ENCODE data around the gene WDR35.
A peak's percentile ranks its signal among the peaks of the same experiment; 100 is the strongest.

Gene WDR35

GRCh38 chr2:19989667-19990415 lies at the start of gene WDR35:
TSS of gene WDR35 (minus strand) at chr2:19990105. CDS start at chr2:19990015, 90 bp downstream.
- in situ Hi-C loops (cut with HindIII; ENCODE audit: low pct_ligation_motif_present, low pct_unique_long_range_greater_than_20kb, low sequenced_read_pairs): no loop called here
- DNase-seq: peak; percentile 94

DNA sequence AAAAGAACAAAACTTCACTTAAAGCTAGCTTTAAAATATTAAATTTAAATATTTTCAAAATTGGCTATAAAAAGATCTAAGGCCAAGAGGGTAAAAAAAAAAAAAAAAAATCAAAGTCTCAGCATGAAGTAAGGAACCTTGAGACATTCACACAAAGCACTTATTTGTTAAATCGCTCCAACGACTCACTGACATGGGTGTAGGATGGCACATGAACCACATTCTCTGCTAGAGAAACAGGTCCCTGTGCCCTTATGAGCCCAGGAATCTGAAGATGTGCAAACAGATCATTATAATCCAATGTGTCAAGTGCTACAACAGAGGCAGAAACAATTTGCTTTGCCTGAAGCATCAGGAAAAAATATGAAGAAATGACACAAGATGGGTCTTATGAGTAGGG lies 47.8 kb upstream of the WDR35 start:
- no peak for DNase-seq
- in situ Hi-C loops (cut with HindIII; ENCODE audit: low pct_ligation_motif_present, low pct_unique_long_range_greater_than_20kb, low sequenced_read_pairs): no loop called here

DNA sequence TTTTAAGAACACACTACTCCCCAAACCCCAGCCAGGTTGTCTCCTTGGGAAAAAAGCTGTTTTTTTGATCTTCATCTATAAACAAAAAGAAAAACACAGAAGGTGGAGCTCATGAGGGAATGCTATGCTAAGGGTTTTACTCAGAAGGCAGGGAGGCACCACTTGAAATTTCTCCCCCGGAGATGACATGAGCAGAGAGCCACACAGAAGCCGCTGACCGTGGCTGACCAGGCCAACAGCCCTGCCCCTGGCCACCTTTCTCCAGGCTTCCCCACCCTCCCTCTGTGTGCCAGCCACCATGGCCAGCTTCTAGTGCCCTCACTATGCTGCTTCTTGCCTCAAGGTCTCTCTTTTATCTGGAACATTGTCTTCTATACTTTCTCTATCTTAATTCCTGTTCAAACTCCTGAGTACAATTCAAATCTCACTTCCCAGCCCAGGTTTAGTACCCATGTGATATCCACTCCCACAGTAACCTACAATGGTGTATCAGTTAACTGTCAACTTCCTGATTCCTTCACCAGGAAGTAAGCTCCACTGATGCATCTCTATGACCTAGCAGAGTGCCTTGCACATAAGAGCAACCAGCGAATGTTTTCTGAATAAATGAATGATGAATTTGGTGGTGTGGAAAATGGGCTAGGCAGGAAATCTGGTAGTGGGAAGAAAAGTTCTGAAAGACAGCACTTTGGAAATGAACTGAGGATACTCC lies 46.2 kb upstream of the WDR35 start:
- in situ Hi-C loops (cut with HindIII; ENCODE audit: low pct_ligation_motif_present, low pct_unique_long_range_greater_than_20kb, low sequenced_read_pairs): no loop called here
- DNase-seq: peak; percentile 90

DNA sequence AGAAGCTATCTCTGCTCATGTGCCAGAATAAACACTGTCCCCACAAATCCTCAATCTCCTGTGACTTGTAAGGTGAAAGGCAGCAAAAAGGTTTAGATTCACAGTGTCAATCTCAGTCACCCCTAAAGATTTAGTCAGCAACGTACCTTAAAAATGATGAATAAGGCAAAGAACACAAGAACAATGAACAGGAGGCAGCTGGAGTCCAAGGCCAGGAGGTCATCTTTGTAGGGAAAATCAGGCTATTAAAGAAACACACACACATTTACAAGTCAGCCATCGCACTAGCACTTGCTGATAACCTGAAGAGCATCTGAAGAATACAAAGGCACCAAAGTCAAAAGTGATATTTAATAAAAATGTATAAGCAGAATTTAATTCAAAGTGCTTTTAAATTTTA lies 44.9 kb upstream of the WDR35 start:
- DNase-seq: no peak
- in situ Hi-C loops (cut with HindIII; ENCODE audit: low pct_ligation_motif_present, low pct_unique_long_range_greater_than_20kb, low sequenced_read_pairs): no loop called here

DNA sequence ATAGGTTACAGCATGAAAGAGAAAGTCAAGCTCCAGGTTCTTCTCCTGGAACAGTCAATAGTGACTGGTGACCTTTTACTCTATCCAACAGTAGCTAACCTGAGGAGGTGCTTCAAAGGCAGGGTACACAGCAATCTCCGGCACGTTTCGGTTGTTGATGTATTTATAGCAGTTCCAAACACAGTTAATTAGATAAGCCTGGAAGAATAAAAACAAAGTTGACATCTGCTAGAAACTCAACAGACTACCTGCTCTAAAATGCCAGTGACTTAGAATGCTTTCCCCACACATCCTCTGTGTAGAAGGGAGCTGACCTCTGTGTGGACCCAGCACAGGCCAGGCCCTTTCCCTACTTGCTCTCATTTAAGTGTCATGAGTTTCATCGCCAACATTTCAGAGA lies 44.3 kb upstream of the WDR35 start:
- in situ Hi-C loops (cut with HindIII; ENCODE audit: low pct_ligation_motif_present, low pct_unique_long_range_greater_than_20kb, low sequenced_read_pairs): no loop called here
- no peak for DNase-seq

- DNase-seq: no peak
- in situ Hi-C loops (cut with HindIII; ENCODE audit: low pct_ligation_motif_present, low pct_unique_long_range_greater_than_20kb, low sequenced_read_pairs): no loop called here
These were observed 43.4 kb upstream of the WDR35 start for GRCh38 chr2:20033322-20033721.

GRCh38 chr2:20030224-20030623 lies 40.3 kb upstream of the WDR35 start:
- in situ Hi-C loops (cut with HindIII; ENCODE audit: low pct_ligation_motif_present, low pct_unique_long_range_greater_than_20kb, low sequenced_read_pairs): no loop called here
- no peak for DNase-seq

DNA sequence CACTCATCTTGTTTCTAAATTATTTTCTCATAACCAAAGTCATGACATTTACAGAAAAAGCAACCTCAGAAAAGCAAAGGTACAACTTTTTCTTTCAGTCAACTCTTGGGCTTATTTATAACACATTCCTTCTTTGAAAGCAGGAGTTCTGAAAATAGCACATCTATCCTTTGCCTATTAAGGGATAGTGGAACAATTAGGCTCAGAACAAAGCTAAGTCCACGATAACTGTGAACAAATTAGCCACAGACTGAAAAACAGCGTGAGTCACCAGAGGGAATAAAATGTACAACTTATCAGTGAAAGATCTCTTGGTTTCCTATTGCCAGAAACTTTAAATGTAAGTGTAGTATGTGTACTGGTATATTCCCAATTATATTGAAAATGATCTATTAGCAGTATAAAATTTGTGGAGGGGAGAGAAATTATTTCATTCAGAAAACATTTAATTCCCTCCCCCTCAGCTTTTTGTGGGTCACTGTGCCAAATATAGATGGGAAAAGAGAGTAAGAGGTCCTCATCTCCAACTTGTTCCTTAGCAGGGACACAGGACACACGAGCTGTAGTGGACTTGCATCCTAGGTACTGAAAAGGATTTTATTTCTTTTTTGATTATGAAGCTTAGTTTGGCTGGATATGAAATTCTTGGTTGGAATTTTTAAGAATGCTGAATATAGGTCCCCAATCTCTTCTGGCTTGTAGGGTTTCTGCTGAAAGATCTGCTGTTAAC lies 38.0 kb upstream of the WDR35 start:
- in situ Hi-C loops (cut with HindIII; ENCODE audit: low pct_ligation_motif_present, low pct_unique_long_range_greater_than_20kb, low sequenced_read_pairs): no loop called here
- no peak for DNase-seq

- in situ Hi-C loops (cut with HindIII; ENCODE audit: low pct_ligation_motif_present, low pct_unique_long_range_greater_than_20kb, low sequenced_read_pairs): no loop called here
- DNase-seq: no peak
These were observed 37.4 kb upstream of the WDR35 start for GRCh38 chr2:20027260-20027677.

- DNase-seq: no peak
These were observed 35.3 kb upstream of the WDR35 start for GRCh38 chr2:20025065-20025786.

GRCh38 chr2:20023688-20024087 lies 33.8 kb upstream of the WDR35 start:
- in situ Hi-C loops (cut with HindIII; ENCODE audit: low pct_ligation_motif_present, low pct_unique_long_range_greater_than_20kb, low sequenced_read_pairs): no loop called here
- DNase-seq: no peak

More at GRCh38 chr2:20025065-20025786, 35.3 kb upstream of the WDR35 start:
- in situ Hi-C loops (cut with HindIII; ENCODE audit: low pct_ligation_motif_present, low pct_unique_long_range_greater_than_20kb, low sequenced_read_pairs): no loop called here

GRCh38 chr2:20021405-20022009 lies 31.6 kb upstream of the WDR35 start:
- DNase-seq: no peak
- in situ Hi-C loops (cut with HindIII; ENCODE audit: low pct_ligation_motif_present, low pct_unique_long_range_greater_than_20kb, low sequenced_read_pairs): no loop called here

- DNase-seq: no peak
- in situ Hi-C loops (cut with HindIII; ENCODE audit: low pct_ligation_motif_present, low pct_unique_long_range_greater_than_20kb, low sequenced_read_pairs): no loop called here
These were observed 29.8 kb upstream of the WDR35 start for GRCh38 chr2:20019747-20020146.

DNA sequence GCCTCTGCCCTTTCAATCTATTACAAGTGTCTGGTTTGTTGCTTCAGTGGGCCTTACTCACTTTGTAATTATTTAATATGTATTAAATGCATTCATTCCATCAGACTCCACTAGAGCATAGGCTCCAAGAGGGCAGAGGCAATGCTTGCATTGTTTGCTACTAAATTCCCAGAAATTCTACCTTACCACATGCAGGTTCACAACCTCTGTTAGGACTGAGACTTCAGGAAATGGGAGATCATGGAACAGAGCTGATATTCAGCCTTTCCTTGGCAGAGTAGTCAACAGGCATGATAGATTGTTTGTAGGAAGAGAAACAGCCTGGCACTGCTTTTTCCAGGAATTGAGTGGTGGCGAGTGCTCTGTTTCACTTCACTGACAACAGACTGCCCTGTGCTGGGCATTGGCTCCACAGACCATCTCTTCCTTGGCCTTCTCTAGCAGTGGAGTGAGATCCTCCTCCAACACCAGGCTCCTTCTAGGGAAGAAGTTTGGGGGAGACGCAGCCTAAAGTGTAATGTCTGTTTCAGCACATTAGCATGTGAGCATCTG lies 28.8 kb upstream of the WDR35 start:
- in situ Hi-C loops (cut with HindIII; ENCODE audit: low pct_ligation_motif_present, low pct_unique_long_range_greater_than_20kb, low sequenced_read_pairs): no loop called here
- no peak for DNase-seq

DNA sequence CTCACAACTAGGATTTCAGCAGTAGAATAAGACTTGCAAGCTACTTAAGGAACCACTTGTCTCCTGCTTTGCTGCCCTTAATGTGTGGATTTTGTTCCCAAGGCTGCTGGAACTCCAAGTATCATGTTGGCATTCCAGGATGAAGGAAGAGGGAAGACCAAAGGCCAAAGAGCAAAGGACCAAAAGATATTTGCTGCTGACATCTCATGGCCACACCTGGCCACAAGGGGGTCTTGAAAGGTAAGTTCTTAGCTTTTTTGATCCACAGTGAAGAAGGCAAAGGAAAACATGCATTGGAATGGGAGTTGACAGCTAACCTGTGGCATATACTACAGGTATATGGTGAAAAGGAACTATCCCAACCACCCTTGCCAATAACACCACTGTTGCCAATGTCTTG lies 26.4 kb upstream of the WDR35 start:
- in situ Hi-C loops (cut with HindIII; ENCODE audit: low pct_ligation_motif_present, low pct_unique_long_range_greater_than_20kb, low sequenced_read_pairs): no loop called here
- no peak for DNase-seq

GRCh38 chr2:20015482-20016083 lies 25.7 kb upstream of the WDR35 start:
- peak; percentile 71 for DNase-seq
- in situ Hi-C loops (cut with HindIII; ENCODE audit: low pct_ligation_motif_present, low pct_unique_long_range_greater_than_20kb, low sequenced_read_pairs): no loop called here

DNA sequence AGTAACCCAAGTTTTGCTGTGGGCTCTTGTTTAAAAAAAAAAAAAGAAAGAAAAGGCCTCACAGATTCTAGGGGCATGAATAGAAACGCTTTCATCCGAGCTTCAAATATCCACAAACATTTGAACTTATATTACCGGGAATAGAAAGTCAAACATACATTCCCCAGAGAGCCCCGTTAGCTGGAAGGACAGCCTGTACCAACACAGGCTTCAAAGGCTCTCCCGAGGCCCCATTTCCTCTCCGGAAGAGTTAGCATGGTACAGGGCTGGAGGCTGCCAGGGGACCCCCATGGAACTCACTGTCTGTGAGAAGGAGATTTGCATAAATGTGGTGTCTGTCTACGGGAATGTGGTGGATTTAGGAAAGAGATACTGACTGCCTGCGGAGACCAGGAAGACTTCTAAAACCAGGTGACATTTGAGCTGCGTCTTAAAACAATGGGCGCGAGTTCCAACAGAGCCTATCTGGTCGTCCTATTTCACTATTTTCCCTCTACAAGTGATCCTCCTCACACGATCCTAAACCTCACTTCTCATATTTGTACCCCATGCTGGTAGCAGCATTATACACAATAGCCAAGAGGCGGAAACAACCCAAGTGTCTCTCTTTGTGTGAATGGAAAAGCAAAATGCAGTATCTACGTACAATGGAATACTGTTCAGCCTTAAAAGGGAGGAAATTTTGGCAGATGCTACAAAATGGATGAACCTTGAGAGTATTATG lies 23.4 kb upstream of the WDR35 start:
- in situ Hi-C loops (cut with HindIII; ENCODE audit: low pct_ligation_motif_present, low pct_unique_long_range_greater_than_20kb, low sequenced_read_pairs): no loop called here

More for the DNA sequence above, 23.4 kb upstream of the WDR35 start:
- no peak for DNase-seq
